SK-N-SH treated with all-trans-retinoic acid at 6 μM for 48 hours (cell line): ENCODE results near the gene SUPV3L1.

ENCODE experiments used
- ATAC-seq: fragments of 200-7000 bp; cut with Tn5 transposase; 3 replicates; pipeline ENCODE4 v1.9.1; 2020; ENCODE audit warnings: mild to moderate bottlenecking, moderate library complexity
- ARNTL ChIP-seq: fragments of 450-650 bp; formaldehyde crosslinking; IDR thresholded peaks from 2 replicates; pipeline ENCODE4 v1.5.0; 2020; ENCODE audit warnings: low read depth, mild to moderate bottlenecking, moderate library complexity, borderline replicate concordance
- BACH2 ChIP-seq: fragments of 250-450 bp; sonication (Bioruptor Pico); IDR thresholded peaks from 2 replicates; pipeline ENCODE4 v1.9.0; 2021; ENCODE audit warnings: mild to moderate bottlenecking, borderline replicate concordance
- CSDC2 ChIP-seq: fragments of 250-450 bp; sonication (Bioruptor Pico); IDR thresholded peaks from 2 replicates; pipeline ENCODE4 v1.5.0; 2020; ENCODE audit warnings: mild to moderate bottlenecking, moderate library complexity
- ESRRG ChIP-seq: fragments of 250-450 bp; sonication (Bioruptor Pico); IDR thresholded peaks from 2 replicates; pipeline ENCODE4 v1.6.1; 2021; ENCODE audit warnings: mild to moderate bottlenecking
- GLIS3 ChIP-seq: fragments of 250-450 bp; sonication (Bioruptor Pico); IDR thresholded peaks from 2 replicates; pipeline ENCODE4 v1.5.0; 2020; ENCODE audit warnings: mild to moderate bottlenecking, moderate library complexity
- ISL1 ChIP-seq: fragments of 250-450 bp; sonication (Bioruptor Pico); IDR thresholded peaks from 2 replicates; pipeline ENCODE4 v2.1.2; 2022; ENCODE audit warnings: mild to moderate bottlenecking, moderate library complexity
- PATZ1 ChIP-seq: fragments of 250-450 bp; sonication (Bioruptor Pico); IDR thresholded peaks from 2 replicates; pipeline ENCODE4 v1.8.0; 2020; ENCODE audit warnings: mild to moderate bottlenecking, moderate library complexity, borderline replicate concordance
- POU6F1 ChIP-seq: fragments of 250-450 bp; sonication (Bioruptor Pico); IDR thresholded peaks from 2 replicates; pipeline ENCODE4 v1.8.0; 2021; ENCODE audit warnings: low read depth, mild to moderate bottlenecking, moderate library complexity, borderline replicate concordance
- PPARA ChIP-seq: fragments of 250-450 bp; sonication (Bioruptor Pico); IDR thresholded peaks from 2 replicates; pipeline ENCODE4 v1.5.0; 2020; ENCODE audit warnings: mild to moderate bottlenecking, borderline replicate concordance
- RARB ChIP-seq: fragments of 250-450 bp; sonication (Bioruptor Pico); IDR thresholded peaks from 2 replicates; pipeline ENCODE4 v1.8.0; 2021; ENCODE audit warnings: mild to moderate bottlenecking, moderate library complexity
- SNAI2 ChIP-seq: fragments of 250-450 bp; sonication (Bioruptor Pico); IDR thresholded peaks from 2 replicates; pipeline ENCODE4 v1.5.0; 2020; ENCODE audit warnings: mild to moderate bottlenecking, moderate library complexity
- TCF4 ChIP-seq: fragments of 250-450 bp; sonication (Bioruptor Pico); IDR thresholded peaks from 2 replicates; pipeline ENCODE4 v1.8.0; 2021; ENCODE audit warnings: mild to moderate bottlenecking, moderate library complexity, borderline replicate concordance
- TOX ChIP-seq: fragments of 250-450 bp; sonication (Bioruptor Pico); IDR thresholded peaks from 2 replicates; pipeline ENCODE4 v1.8.0; 2021; ENCODE audit warnings: mild to moderate bottlenecking, moderate library complexity, borderline replicate concordance
- ZC3H10 ChIP-seq: fragments of 250-450 bp; sonication (Bioruptor Pico); IDR thresholded peaks from 2 replicates; pipeline ENCODE4 v1.5.1; 2021; ENCODE audit warnings: mild to moderate bottlenecking, moderate library complexity
- ZFP3 ChIP-seq: fragments of 250-450 bp; sonication (Bioruptor Pico); IDR thresholded peaks from 2 replicates; pipeline ENCODE4 v1.5.0; 2020; ENCODE audit warnings: mild to moderate bottlenecking, moderate library complexity
- ZFP30 ChIP-seq: fragments of 450-650 bp; formaldehyde crosslinking; IDR thresholded peaks from 2 replicates; pipeline ENCODE4 v1.5.0; 2022; ENCODE audit warnings: mild to moderate bottlenecking, moderate library complexity
- ZNF565 ChIP-seq: fragments of 450-650 bp; formaldehyde crosslinking; conservative IDR thresholded peaks from 2 replicates; pipeline ENCODE4 v1.5.0; 2020; ENCODE audit warnings: low read depth, mild to moderate bottlenecking, moderate library complexity
- ZNF70 ChIP-seq: fragments of 450-650 bp; formaldehyde crosslinking; IDR thresholded peaks from 2 replicates; pipeline ENCODE4 v1.5.0; 2020; ENCODE audit warnings: mild to moderate bottlenecking, moderate library complexity
- ZNF8 ChIP-seq: fragments of 450-650 bp; formaldehyde crosslinking; IDR thresholded peaks from 2 replicates; pipeline ENCODE4 v1.5.0; 2020; ENCODE audit warnings: mild to moderate bottlenecking, moderate library complexity
- TF ChIP-seq, protein P1 (sequence below): fragments of 250-450 bp; sonication (Bioruptor Pico); IDR thresholded peaks from 2 replicates; pipeline ENCODE4 v1.5.1; 2020; ENCODE audit warnings: low read depth, mild to moderate bottlenecking, moderate library complexity
- TF ChIP-seq, protein P2 (sequence below): fragments of 250-450 bp; sonication (Bioruptor Pico); IDR thresholded peaks from 2 replicates; pipeline ENCODE4 v1.5.0; 2020; ENCODE audit warnings: mild to moderate bottlenecking, moderate library complexity
- TF ChIP-seq, protein P3 (sequence below): fragments of 250-450 bp; sonication (Bioruptor Pico); IDR thresholded peaks from 2 replicates; pipeline ENCODE4 v1.5.1; 2021; ENCODE audit warnings: mild to moderate bottlenecking, moderate library complexity

Gene SUPV3L1

GRCh38 chr10:69234447-69234846 lies 54.4 kb downstream of the SUPV3L1 start:
- TF ChIP-seq ZC3H10 (CRISPR knock-in tag): no peak
- TF ChIP-seq ZNF565: no peak
- TF ChIP-seq, protein P1, sequence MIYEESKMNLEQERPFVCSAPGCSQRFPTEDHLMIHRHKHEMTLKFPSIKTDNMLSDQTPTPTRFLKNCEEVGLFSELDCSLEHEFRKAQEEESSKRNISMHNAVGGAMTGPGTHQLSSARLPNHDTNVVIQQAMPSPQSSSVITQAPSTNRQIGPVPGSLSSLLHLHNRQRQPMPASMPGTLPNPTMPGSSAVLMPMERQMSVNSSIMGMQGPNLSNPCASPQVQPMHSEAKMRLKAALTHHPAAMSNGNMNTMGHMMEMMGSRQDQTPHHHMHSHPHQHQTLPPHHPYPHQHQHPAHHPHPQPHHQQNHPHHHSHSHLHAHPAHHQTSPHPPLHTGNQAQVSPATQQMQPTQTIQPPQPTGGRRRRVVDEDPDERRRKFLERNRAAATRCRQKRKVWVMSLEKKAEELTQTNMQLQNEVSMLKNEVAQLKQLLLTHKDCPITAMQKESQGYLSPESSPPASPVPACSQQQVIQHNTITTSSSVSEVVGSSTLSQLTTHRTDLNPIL (CRISPR knock-in tag): no peak
- no peak for TF ChIP-seq ISL1 (CRISPR knock-in tag)
- TF ChIP-seq GLIS3: no peak
- TF ChIP-seq CSDC2 (CRISPR knock-in tag): no peak
- no peak for TF ChIP-seq TOX
- no peak for TF ChIP-seq RARB (CRISPR knock-in tag)
- no peak for TF ChIP-seq ZNF8
- no peak for TF ChIP-seq PATZ1 (CRISPR knock-in tag)
- no peak for TF ChIP-seq ZFP30
- TF ChIP-seq, protein P2, sequence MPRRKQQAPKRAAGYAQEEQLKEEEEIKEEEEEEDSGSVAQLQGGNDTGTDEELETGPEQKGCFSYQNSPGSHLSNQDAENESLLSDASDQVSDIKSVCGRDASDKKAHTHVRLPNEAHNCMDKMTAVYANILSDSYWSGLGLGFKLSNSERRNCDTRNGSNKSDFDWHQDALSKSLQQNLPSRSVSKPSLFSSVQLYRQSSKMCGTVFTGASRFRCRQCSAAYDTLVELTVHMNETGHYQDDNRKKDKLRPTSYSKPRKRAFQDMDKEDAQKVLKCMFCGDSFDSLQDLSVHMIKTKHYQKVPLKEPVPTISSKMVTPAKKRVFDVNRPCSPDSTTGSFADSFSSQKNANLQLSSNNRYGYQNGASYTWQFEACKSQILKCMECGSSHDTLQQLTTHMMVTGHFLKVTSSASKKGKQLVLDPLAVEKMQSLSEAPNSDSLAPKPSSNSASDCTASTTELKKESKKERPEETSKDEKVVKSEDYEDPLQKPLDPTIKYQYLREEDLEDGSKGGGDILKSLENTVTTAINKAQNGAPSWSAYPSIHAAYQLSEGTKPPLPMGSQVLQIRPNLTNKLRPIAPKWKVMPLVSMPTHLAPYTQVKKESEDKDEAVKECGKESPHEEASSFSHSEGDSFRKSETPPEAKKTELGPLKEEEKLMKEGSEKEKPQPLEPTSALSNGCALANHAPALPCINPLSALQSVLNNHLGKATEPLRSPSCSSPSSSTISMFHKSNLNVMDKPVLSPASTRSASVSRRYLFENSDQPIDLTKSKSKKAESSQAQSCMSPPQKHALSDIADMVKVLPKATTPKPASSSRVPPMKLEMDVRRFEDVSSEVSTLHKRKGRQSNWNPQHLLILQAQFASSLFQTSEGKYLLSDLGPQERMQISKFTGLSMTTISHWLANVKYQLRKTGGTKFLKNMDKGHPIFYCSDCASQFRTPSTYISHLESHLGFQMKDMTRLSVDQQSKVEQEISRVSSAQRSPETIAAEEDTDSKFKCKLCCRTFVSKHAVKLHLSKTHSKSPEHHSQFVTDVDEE (CRISPR knock-in tag): no peak
- TF ChIP-seq POU6F1 (CRISPR knock-in tag): no peak
- no peak for TF ChIP-seq ZFP3 (CRISPR knock-in tag)
- no peak for TF ChIP-seq PPARA (CRISPR knock-in tag)
- no peak for ATAC-seq

GRCh38 chr10:69237528-69238159 lies 57.6 kb downstream of the SUPV3L1 start:
- ATAC-seq: peak; percentile 100
- TF ChIP-seq TCF4 (CRISPR knock-in tag): no peak
- no peak for TF ChIP-seq ZFP3 (CRISPR knock-in tag)
- TF ChIP-seq ZFP30: no peak
- no peak for TF ChIP-seq SNAI2 (CRISPR knock-in tag)
- TF ChIP-seq, protein P3, sequence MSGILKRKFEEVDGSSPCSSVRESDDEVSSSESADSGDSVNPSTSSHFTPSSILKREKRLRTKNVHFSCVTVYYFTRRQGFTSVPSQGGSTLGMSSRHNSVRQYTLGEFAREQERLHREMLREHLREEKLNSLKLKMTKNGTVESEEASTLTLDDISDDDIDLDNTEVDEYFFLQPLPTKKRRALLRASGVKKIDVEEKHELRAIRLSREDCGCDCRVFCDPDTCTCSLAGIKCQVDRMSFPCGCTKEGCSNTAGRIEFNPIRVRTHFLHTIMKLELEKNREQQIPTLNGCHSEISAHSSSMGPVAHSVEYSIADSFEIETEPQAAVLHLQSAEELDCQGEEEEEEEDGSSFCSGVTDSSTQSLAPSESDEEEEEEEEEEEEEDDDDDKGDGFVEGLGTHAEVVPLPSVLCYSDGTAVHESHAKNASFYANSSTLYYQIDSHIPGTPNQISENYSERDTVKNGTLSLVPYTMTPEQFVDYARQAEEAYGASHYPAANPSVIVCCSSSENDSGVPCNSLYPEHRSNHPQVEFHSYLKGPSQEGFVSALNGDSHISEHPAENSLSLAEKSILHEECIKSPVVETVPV (CRISPR knock-in tag): no peak

- TF ChIP-seq ARNTL: no peak
- TF ChIP-seq ZFP3 (CRISPR knock-in tag): no peak
- no peak for ATAC-seq
Observed at GRCh38 chr10:69239136-69239535, 59.1 kb downstream of the SUPV3L1 start.

GRCh38 chr10:69239816-69240434 lies 59.9 kb downstream of the SUPV3L1 start:
- no peak for ATAC-seq
- no peak for TF ChIP-seq ESRRG
- TF ChIP-seq TOX: no peak
- no peak for TF ChIP-seq CSDC2 (CRISPR knock-in tag)
- no peak for TF ChIP-seq ZNF70 (CRISPR knock-in tag)
- no peak for TF ChIP-seq ZFP30
- TF ChIP-seq, protein P2 (CRISPR knock-in tag): no peak
- no peak for TF ChIP-seq BACH2 (CRISPR knock-in tag)
- TF ChIP-seq ZC3H10 (CRISPR knock-in tag): no peak
- TF ChIP-seq, protein P3 (CRISPR knock-in tag): no peak
